Measurements from ENCODE around the gene HOXA7. TPM values are rescaled to one million over a fixed set of nuclear protein-coding genes. Genes with fewer than 3 reads are reported as not detected.

Gene HOXA7
- total and polyA plus RNA-seq, 2 of the 8 experiments (the other 6 are each of a cell fraction or from before 2014, with no cell fraction given) = 0.03 TPM; not detected in 1

DNA sequence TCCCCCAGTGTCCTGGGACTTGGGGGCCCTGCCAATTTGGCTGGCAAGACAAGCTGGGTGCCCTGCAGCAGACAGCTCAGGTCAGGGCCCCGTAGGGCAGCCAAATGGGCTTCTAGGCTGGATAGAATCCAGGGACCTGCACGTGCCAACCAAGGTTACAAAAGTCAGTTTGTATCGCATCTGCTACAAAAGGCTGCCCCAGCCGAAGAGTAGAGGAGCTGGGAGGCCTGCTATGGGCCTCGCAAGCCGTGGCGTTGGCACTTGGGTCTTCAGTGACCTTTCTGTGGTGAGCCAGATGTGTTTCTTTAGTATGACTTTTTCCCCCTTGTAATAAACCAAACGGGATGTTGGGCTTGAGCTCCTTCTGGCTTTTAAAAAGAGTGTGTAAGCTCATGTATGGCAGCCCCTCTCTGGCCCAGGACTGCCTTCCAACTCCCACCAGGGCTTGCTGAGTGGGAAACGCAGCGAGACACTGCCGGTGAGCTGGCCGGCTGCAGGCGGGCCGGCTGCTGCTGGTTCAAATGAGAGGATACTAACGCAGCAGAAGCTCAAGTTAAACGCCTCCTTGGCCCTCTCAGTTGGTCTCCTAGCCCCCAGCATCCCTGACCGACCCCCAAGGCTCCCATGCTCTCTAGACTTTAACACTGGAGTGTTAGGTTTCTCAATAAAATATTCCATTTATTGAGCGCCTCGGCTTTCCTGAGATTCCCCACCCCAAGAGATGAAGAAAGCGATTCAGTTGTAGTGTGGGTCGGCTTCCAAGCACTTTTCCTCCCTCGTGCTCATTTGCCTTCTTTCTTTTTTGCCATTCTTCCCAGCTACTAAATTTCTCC lies 20.7 kb upstream of the HOXA7 start (continued):
- TF ChIP-seq TCF12 (IDR thresholded peaks at IDR 0.05; ENCODE audit: low read depth, low read length) = no peak
- TF ChIP-seq CHD1 (IDR thresholded peaks at IDR 0.05; ENCODE audit: low read depth, low read length) = no peak
- TF ChIP-seq POLR2A (IDR thresholded peaks at IDR 0.05; ENCODE audit: control extremely low read depth in 1 of 2, low read depth in 2 of 2, low read length in 2 of 2) = no peak
- peak; percentile 90 for TF ChIP-seq SUZ12 (IDR thresholded peaks at IDR 0.05; ENCODE audit: low read length)
- TF ChIP-seq, protein P1, sequence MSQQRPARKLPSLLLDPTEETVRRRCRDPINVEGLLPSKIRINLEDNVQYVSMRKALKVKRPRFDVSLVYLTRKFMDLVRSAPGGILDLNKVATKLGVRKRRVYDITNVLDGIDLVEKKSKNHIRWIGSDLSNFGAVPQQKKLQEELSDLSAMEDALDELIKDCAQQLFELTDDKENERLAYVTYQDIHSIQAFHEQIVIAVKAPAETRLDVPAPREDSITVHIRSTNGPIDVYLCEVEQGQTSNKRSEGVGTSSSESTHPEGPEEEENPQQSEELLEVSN (IDR thresholded peaks at IDR 0.05) = no peak
- no peak for TF ChIP-seq CREB1 (IDR thresholded peaks at IDR 0.05)
- no peak for TF ChIP-seq POLR2AphosphoS5 (IDR thresholded peaks at IDR 0.05; ENCODE audit: low read depth, low read length)

Data from H1 (cell line).